NOMO-1 treated with dmso at 0.1 percent for 144 hours (cell line): ENCODE results near the gene SBF1.
"Not testable (repeated sequence)": the region's sequence is repeated elsewhere in the genome, so short reads cannot be mapped to it uniquely, and the experiment has no call there.

Experiments used
- DNase-seq: peaks from one replicate; lab custom pipeline; 2025; ENCODE audit not compliant: unreplicated experiment; lab: John Stamatoyannopoulos, UW

SBF1 gene

DNA sequence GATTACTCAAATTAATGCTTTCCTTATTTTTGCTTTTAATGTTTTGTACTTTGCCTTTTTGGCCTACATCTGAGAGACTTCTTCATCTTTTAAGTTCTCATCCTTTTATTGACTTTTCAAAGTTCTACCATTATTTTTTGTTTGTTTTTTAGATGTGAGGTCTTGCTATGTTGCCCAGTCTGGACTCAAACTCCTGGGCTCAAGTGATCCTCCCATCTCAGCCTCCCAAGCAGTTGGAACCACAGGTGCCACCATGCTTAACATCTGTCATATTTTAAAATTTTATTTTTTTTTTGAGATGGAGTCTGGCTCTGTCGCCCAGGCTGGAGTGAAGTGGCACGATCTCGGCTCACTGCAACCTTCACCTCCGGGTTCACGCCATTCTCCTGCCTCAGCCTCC lies 73.9 kb downstream of the SBF1 start:
- DNase-seq, result no peak

GRCh38 chr22:50400406-50400805 lies 74.4 kb downstream of the SBF1 start:
- no peak for DNase-seq

DNA sequence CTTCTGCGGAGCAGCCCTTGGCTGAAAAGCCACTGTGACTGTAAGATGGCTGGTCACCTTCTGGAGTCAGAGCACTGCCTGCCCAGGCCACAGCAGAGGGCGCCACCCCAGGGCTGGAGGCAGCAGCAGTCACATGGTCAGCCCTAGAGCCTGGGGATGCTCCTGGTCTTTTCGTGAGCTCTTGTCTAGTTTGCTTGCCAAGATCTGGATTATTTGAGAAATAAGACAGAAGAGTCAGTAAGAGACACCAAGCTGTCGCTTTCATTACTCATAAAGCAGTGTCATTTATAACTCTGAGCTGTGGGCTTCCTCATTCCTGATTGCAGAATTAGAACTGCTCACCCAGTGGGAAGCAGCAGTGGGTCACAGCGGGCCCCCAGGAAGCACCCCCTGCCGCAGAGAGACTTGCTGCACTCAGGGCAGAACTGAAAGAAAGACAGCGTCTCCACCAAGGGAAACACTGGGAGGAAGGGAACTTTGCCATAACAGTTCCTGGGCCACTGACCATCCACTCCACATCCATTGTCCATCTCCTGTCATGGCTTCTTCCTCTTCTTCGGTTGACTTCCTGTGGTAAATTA lies 75.0 kb downstream of the SBF1 start:
- peak; percentile 10 for DNase-seq

DNA sequence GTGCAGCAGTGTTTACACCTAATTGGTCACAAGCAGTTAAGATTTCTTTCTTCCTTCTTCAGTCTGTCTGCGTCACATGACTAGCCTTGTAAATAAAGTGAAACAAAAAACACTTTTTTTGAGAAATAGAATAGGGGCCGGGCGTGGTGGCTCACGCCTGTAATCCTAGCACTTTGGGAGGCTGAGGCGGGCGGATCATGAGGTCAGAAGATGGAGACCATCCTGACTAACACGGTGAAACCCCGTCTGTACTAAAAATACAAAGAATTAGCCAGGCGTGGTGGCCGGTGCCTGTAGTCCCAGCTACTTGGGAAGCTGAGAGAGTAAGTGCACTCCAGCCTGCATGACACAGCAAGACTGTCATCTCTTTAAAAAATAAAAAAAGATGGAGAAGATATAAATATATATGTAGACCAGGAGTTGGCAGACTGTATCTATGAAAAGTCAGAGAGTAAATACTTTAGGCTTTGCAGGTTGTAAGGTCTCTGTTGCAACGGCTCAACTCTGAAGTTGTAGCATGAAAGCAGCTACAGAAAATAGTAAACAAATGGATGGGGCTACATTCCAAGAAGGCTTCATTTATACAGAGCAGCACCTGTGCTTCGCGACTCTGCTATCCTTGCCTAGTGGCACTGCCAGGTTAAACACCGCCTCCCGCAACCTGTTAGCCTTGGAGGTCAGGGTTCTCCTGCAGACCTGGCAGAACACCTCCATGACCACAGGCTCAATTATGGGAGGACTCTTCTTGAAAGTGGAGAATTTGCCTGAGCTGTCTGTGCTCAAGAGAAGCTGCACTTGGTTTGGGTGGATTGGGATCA lies 75.8 kb downstream of the SBF1 start:
- no peak for DNase-seq

GRCh38 chr22:50397371-50398060 lies 77.3 kb downstream of the SBF1 start:
- not testable (repeated sequence) for DNase-seq

GRCh38 chr22:50396751-50397370 lies 78.0 kb downstream of the SBF1 start:
- no peak for DNase-seq
